OCI-LY1 (cell line): Measurements from ENCODE around the gene CSGALNACT2.

Source experiments
- H2AFZ ChIP-seq: fragments of 200-600 bp; sonication (generic), shearing (Covaris generic); 2 replicates; pipeline ENCODE4 v1.6.0; 2014; ENCODE audit warnings: antibody characterized with exemption, mild to moderate bottlenecking, low read length
- H3F3A ChIP-seq: fragments of 200-600 bp; sonication (generic), shearing (Covaris generic); 2 replicates; pipeline ENCODE4 v1.6.0; 2014; ENCODE audit warnings: mild to moderate bottlenecking, antibody characterized with exemption, low read length, moderate library complexity; ENCODE audit not compliant: insufficient read depth
- H3K27ac ChIP-seq: fragments of 200-600 bp; sonication (generic); 2 replicates; pipeline ENCODE4 v1.5.1; 2014; ENCODE audit warnings: low read length, mixed run types, mild to moderate bottlenecking, low read depth; ENCODE audit not compliant: poor library complexity, severe bottlenecking
- H3K27me3 ChIP-seq: fragments of 200-600 bp; sonication (generic); 2 replicates; pipeline ENCODE4 v1.6.0; 2014; ENCODE audit warnings: antibody characterized with exemption, mild to moderate bottlenecking, low read length, moderate library complexity; ENCODE audit not compliant: insufficient read depth
- H3K36me3 ChIP-seq: fragments of 200-600 bp; sonication (generic); 2 replicates; pipeline ENCODE4 v1.6.1; 2014; ENCODE audit warnings: mild to moderate bottlenecking, antibody characterized with exemption, low read length, moderate library complexity, mixed read lengths; ENCODE audit not compliant: insufficient read depth
- H3K4me1 ChIP-seq: fragments of 200-600 bp; sonication (generic); 2 replicates; pipeline ENCODE4 v1.5.1; 2014; ENCODE audit warnings: mild to moderate bottlenecking, low read length, moderate library complexity; ENCODE audit not compliant: insufficient read depth, severe bottlenecking
- H3K4me2 ChIP-seq: fragments of 200-600 bp; sonication (generic), shearing (Covaris generic); 2 replicates; pipeline ENCODE4 v1.6.1; 2014; ENCODE audit warnings: low read length
- H3K4me3 ChIP-seq: fragments of 200-600 bp; sonication (generic); 2 replicates; pipeline ENCODE4 v1.5.1; 2014; ENCODE audit warnings: low read length, low read depth, mild to moderate bottlenecking, mixed read lengths; ENCODE audit not compliant: poor library complexity, severe bottlenecking
- H3K79me2 ChIP-seq: fragments of 200-600 bp; shearing (Covaris generic); 2 replicates; pipeline ENCODE4 v1.6.1; 2016; ENCODE audit warnings: mixed run types, low read length, mixed read lengths; ENCODE audit not compliant: insufficient read depth
- H3K9ac ChIP-seq: fragments of 200-600 bp; sonication (generic), shearing (Covaris generic); 2 replicates; pipeline ENCODE4 v1.6.1; 2014; ENCODE audit warnings: mild to moderate bottlenecking, low read length, mixed read lengths
- H3K9me2 ChIP-seq: fragments of 200-600 bp; sonication (generic), shearing (Covaris generic); 2 replicates; pipeline ENCODE4 v1.6.1; 2014; ENCODE audit warnings: low read depth, mild to moderate bottlenecking, low read length, mixed read lengths
- H3K9me3 ChIP-seq: fragments of 200-600 bp; shearing (Covaris generic); 2 replicates; pipeline ENCODE4 v1.6.1; 2014; ENCODE audit warnings: low read length, mixed read lengths
- H4K20me1 ChIP-seq: fragments of 200-600 bp; sonication (generic), shearing (Covaris generic); 2 replicates; pipeline ENCODE4 v1.6.0; 2016; ENCODE audit warnings: mild to moderate bottlenecking, low read length; ENCODE audit not compliant: insufficient read depth
- EZH2 ChIP-seq: fragments of 200-600 bp; sonication (generic), shearing (Covaris generic); IDR thresholded peaks from 2 replicates; pipeline ENCODE4 v1.8.0; 2017; ENCODE audit warnings: borderline replicate concordance, mixed run types, mild to moderate bottlenecking, antibody characterized with exemption, low read length, moderate library complexity, mixed read lengths
- TF ChIP-seq, protein P1 (sequence below): fragments of 200-600 bp; sonication (generic), shearing (Covaris generic); IDR thresholded peaks from 2 replicates; pipeline ENCODE4 v1.5.1; 2017; ENCODE audit warnings: mild to moderate bottlenecking, antibody characterized with exemption, low read length, moderate library complexity, mixed read lengths

Gene CSGALNACT2

DNA sequence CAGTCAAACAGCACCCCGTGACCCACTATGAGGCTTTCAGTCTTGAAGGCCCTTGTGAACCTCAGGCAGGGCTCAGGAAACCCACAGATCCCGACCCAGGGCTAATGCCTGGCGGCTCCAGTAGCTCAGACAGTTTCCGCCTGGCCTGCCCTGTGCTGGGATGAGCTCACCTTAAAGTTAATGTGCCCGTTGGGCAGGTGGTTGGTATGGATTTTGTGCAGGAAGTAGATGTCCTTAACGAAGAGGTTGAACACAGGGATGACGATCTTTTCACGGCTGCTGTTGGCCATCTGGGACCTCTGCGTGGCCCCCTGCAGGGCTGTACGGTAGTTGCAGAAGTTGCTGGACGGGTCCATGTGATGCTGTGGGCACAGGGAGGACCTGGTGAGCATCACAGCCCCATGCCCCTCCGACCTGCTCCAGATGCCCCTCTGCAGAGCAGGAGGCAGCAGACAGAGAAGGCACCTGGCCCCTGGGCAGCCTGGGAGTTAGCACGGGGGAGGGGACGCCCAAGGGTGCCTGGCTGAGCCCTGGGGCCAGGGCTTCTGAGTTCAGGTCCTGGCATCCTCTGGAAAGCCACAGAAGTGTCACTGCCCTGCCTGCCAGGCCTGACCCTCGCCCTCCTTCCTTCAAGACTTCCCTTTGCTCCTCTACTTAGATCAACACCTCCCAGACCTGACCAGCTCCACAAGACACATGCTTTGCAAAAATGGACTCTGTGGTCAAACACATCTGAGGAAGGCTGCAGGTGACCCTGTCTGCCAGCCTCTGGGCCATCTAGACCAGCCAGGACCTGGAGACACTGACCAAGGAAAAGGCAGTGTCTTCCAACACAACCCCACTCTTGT lies 59.8 kb downstream of the CSGALNACT2 start:
- H4K20me1 ChIP-seq, result no peaks in the 10 kb centered on the region
- TF ChIP-seq, protein P1, sequence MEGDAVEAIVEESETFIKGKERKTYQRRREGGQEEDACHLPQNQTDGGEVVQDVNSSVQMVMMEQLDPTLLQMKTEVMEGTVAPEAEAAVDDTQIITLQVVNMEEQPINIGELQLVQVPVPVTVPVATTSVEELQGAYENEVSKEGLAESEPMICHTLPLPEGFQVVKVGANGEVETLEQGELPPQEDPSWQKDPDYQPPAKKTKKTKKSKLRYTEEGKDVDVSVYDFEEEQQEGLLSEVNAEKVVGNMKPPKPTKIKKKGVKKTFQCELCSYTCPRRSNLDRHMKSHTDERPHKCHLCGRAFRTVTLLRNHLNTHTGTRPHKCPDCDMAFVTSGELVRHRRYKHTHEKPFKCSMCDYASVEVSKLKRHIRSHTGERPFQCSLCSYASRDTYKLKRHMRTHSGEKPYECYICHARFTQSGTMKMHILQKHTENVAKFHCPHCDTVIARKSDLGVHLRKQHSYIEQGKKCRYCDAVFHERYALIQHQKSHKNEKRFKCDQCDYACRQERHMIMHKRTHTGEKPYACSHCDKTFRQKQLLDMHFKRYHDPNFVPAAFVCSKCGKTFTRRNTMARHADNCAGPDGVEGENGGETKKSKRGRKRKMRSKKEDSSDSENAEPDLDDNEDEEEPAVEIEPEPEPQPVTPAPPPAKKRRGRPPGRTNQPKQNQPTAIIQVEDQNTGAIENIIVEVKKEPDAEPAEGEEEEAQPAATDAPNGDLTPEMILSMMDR, result peak; percentile 36
- TF ChIP-seq EZH2, result no peak
- H3K4me1 ChIP-seq, result no peaks in the 10 kb centered on the region
- H3K4me3 ChIP-seq, result no peak overlapping the region
- no peaks in the 10 kb centered on the region for H3K36me3 ChIP-seq
- H3K27me3 ChIP-seq, result no peaks in the 10 kb centered on the region; the same call in 1 of the 2 replicates
- no peaks in the 10 kb centered on the region for H3K9me3 ChIP-seq
- H3K79me2 ChIP-seq, result no peaks in the 10 kb centered on the region
- no peak overlapping the region for H3K9ac ChIP-seq
- H3K27ac ChIP-seq, result no peak overlapping the region
- no peaks in the 10 kb centered on the region for H3F3A ChIP-seq
- no peak overlapping the region for H3K4me2 ChIP-seq
- H3K9me2 ChIP-seq, result no peaks in the 10 kb centered on the region
- no peak overlapping the region for H2AFZ ChIP-seq

- no peaks in the 10 kb centered on the region for H3F3A ChIP-seq
- H3K27ac ChIP-seq, result no peak overlapping the region
- H3K4me3 ChIP-seq, result no peak overlapping the region
- no peak overlapping the region for H3K9ac ChIP-seq
- H3K27me3 ChIP-seq, result no peaks in the 10 kb centered on the region; the same call in 1 of the 2 replicates
- no peak for TF ChIP-seq EZH2
- TF ChIP-seq, protein P1, result no peak
- H3K79me2 ChIP-seq, result no peaks in the 10 kb centered on the region
- H3K9me2 ChIP-seq, result no peaks in the 10 kb centered on the region
- H3K9me3 ChIP-seq, result no peaks in the 10 kb centered on the region
- H3K36me3 ChIP-seq, result no peaks in the 10 kb centered on the region
- no peaks in the 10 kb centered on the region for H3K4me1 ChIP-seq
- H4K20me1 ChIP-seq, result no peaks in the 10 kb centered on the region
- H2AFZ ChIP-seq, result no peak overlapping the region
- no peak overlapping the region for H3K4me2 ChIP-seq
Measured at GRCh38 chr10:43198682-43199005, 60.4 kb downstream of the CSGALNACT2 start.

GRCh38 chr10:43199088-43199683 lies 60.9 kb downstream of the CSGALNACT2 start:
- no peaks in the 10 kb centered on the region for H4K20me1 ChIP-seq
- H3K4me3 ChIP-seq, result no peak overlapping the region
- no peak overlapping the region for H3K27ac ChIP-seq
- no peaks in the 10 kb centered on the region for H3K9me3 ChIP-seq
- H3K79me2 ChIP-seq, result no peaks in the 10 kb centered on the region
- no peaks in the 10 kb centered on the region for H3F3A ChIP-seq
- no peak overlapping the region for H2AFZ ChIP-seq
- no peak overlapping the region for H3K4me2 ChIP-seq
- TF ChIP-seq EZH2, result no peak
- TF ChIP-seq, protein P1, result no peak
- H3K9ac ChIP-seq, result no peak overlapping the region
- H3K27me3 ChIP-seq, result no peaks in the 10 kb centered on the region; the same call in 1 of the 2 replicates
- H3K36me3 ChIP-seq, result no peaks in the 10 kb centered on the region
- no peaks in the 10 kb centered on the region for H3K9me2 ChIP-seq
- no peaks in the 10 kb centered on the region for H3K4me1 ChIP-seq
